ENCODE measurements around the gene RPS6KL1. TPM values are rescaled to one million over a fixed set of nuclear protein-coding genes. Genes with fewer than 3 reads are reported as not detected.
"Not testable (repeated sequence)": the region's sequence is repeated elsewhere in the genome, so short reads cannot be mapped to it uniquely, and the experiment has no call there.

RPS6KL1 gene
- total RNA-seq, 1 donor from 2014 or later, result 5.8 TPM

DNA sequence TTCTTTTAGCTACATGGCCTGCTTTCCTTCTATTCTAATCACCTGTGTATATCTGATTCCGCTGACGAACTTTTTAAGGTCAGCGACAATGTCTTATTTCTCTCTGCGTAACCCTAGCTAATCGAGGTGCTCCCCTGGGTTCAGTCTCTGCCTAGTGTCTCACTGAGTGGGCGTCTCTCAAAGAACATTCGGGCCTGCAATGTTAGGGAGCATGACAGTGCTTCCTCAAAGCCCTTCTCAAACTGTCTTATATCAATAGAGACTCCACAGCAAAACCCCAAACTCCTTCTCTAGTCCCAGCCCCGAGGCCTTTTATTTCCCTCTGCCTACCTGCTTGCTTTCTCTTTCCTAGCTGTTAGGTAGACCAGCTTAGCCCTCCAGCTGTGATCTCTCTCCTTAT is 13.7 kb upstream of the RPS6KL1 start:
- Mint-ChIP-seq H3K4me3 (ENCODE audit: unreplicated experiment) (no peak overlapping the region), H3K4me1 (ENCODE audit: low read depth) (peaks cover 26% of the 10 kb centered on the region), H3K36me3 (ENCODE audit: low read depth) (no peaks in the 10 kb centered on the region), H3K27ac (ENCODE audit: unreplicated experiment) (no peak overlapping the region), H3K27me3 (ENCODE audit: low read depth) (no peaks in the 10 kb centered on the region), H3K9me3 (ENCODE audit: low read depth) (peaks cover 4% of the 10 kb centered on the region)
- DNase-seq (ENCODE audit: low spot score), result no peak
- no peak for TF ChIP-seq CTCF (IDR thresholded peaks at IDR 0.05)

GRCh38 chr14:74936151-74936550 is 13.1 kb upstream of the RPS6KL1 start:
- no peaks in the 10 kb centered on the region for H3K36me3 Mint-ChIP-seq (ENCODE audit: low read depth)
- H3K27me3 Mint-ChIP-seq (ENCODE audit: low read depth), result no peaks in the 10 kb centered on the region
- TF ChIP-seq CTCF (IDR thresholded peaks at IDR 0.05), result no peak
- no peak overlapping the region for H3K4me3 Mint-ChIP-seq (ENCODE audit: unreplicated experiment)
- DNase-seq (ENCODE audit: low spot score), result no peak
- H3K9me3 Mint-ChIP-seq (ENCODE audit: low read depth), result peaks cover 4% of the 10 kb centered on the region
- peaks cover 22% of the 10 kb centered on the region for H3K4me1 Mint-ChIP-seq (ENCODE audit: low read depth)
- H3K27ac Mint-ChIP-seq (ENCODE audit: unreplicated experiment), result no peak overlapping the region

DNA sequence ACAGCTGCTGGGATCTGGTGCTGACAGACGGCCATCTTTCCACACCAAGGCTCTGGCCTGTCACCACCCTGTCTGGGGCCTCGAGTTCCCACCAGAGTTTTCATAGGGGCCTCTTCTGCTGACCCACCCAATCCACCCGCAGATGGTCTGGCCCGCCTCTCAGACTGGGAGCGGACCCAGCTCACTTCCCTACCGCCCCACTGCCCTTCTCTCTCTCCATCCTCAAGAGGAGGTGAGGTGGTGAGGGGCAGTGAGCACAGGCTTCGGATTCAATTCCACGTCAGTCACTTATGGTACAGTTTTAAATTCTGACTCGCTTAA is 12.3 kb upstream of the RPS6KL1 start:
- H3K27me3 Mint-ChIP-seq (ENCODE audit: low read depth), result peaks cover 1% of the 10 kb centered on the region
- no peak for TF ChIP-seq CTCF (IDR thresholded peaks at IDR 0.05)
- H3K36me3 Mint-ChIP-seq (ENCODE audit: low read depth), result no peaks in the 10 kb centered on the region
- no peak overlapping the region for H3K27ac Mint-ChIP-seq (ENCODE audit: unreplicated experiment)
- H3K4me3 Mint-ChIP-seq (ENCODE audit: unreplicated experiment), result no peak overlapping the region
- DNase-seq (ENCODE audit: low spot score), result no peak
- H3K9me3 Mint-ChIP-seq (ENCODE audit: low read depth), result peaks cover 4% of the 10 kb centered on the region
- H3K4me1 Mint-ChIP-seq (ENCODE audit: low read depth), result peaks cover 22% of the 10 kb centered on the region

- TF ChIP-seq CTCF (IDR thresholded peaks at IDR 0.05), result no peak
- peaks cover 1% of the 10 kb centered on the region for H3K27me3 Mint-ChIP-seq (ENCODE audit: low read depth)
- peaks cover 4% of the 10 kb centered on the region for H3K9me3 Mint-ChIP-seq (ENCODE audit: low read depth)
- H3K27ac Mint-ChIP-seq (ENCODE audit: unreplicated experiment), result no peak overlapping the region
- H3K4me1 Mint-ChIP-seq (ENCODE audit: low read depth), result peaks cover 16% of the 10 kb centered on the region
- no peak for DNase-seq (ENCODE audit: low spot score)
- H3K4me3 Mint-ChIP-seq (ENCODE audit: unreplicated experiment), result no peak overlapping the region
- no peaks in the 10 kb centered on the region for H3K36me3 Mint-ChIP-seq (ENCODE audit: low read depth)
Measured at GRCh38 chr14:74934476-74935359, 11.7 kb upstream of the RPS6KL1 start.

- no peak for TF ChIP-seq CTCF (IDR thresholded peaks at IDR 0.05)
- Mint-ChIP-seq H3K27me3 (ENCODE audit: low read depth) (peaks cover 1% of the 10 kb centered on the region), H3K4me3 (ENCODE audit: unreplicated experiment) (no peak overlapping the region), H3K9me3 (ENCODE audit: low read depth) (peaks cover 4% of the 10 kb centered on the region), H3K27ac (ENCODE audit: unreplicated experiment) (no peak overlapping the region), H3K4me1 (ENCODE audit: low read depth) (peaks cover 9% of the 10 kb centered on the region), H3K36me3 (ENCODE audit: low read depth) (no peaks in the 10 kb centered on the region)
- DNase-seq (ENCODE audit: low spot score), result no peak
Measured at GRCh38 chr14:74934041-74934440, 11.0 kb upstream of the RPS6KL1 start.

DNA sequence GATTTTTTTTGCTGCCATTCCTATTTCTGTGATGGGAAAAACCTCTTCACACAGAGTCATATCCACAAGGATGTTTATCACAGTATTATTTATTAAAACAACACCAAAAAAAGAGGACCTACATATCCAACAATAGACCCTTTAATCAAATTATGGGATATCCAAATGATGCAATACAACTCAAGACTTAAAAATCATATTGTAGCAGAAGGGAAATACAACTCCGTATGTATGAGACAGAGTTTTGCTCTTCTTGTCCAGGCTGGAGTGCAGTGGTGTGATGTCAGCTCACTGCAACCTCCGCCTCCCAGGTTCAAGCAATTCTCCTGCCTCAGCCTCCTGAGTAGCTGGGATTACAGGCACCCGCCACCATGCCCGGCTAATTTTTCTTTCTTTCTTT is 9.9 kb upstream of the RPS6KL1 start:
- not testable (repeated sequence) for H3K4me1 Mint-ChIP-seq (ENCODE audit: low read depth); H3K4me3 Mint-ChIP-seq (ENCODE audit: unreplicated experiment); H3K9me3 Mint-ChIP-seq (ENCODE audit: low read depth); DNase-seq (ENCODE audit: low spot score); H3K27me3 Mint-ChIP-seq (ENCODE audit: low read depth); H3K27ac Mint-ChIP-seq (ENCODE audit: unreplicated experiment); H3K36me3 Mint-ChIP-seq (ENCODE audit: low read depth)

Measured in chondrocyte (in vitro differentiated cells).